HG03066 (cell line): ENCODE results near the gene MDM4.
A peak's percentile ranks its signal among the peaks of the same experiment; 100 is the strongest.

Experiments
- ATAC-seq: cut with Tn5 transposase; IDR thresholded peaks from one replicate; pipeline ENCODE4 v1.9.1; 2021; ENCODE audit warnings: low read depth; ENCODE audit not compliant: unreplicated experiment

The MDM4 gene

DNA sequence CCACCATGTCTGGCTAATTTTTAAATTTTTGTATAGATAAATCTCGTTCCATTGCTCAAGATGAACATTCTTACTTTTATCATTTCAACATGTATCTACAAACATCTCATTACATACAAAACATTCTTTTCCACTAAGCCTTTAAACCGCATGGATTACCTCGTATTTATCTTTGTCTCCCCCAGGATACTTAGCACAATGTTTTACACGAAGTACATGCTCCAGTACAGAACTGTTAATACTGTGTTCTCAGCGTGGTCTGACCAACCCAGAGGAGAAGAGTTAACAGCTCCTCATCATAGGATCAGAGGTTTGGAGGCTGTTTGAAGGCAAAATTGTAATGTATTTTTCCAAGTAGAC, 29.0 kb upstream of the MDM4 start:
- no peak for ATAC-seq

GRCh38 chr1:204491655-204492054, 24.6 kb upstream of the MDM4 start:
- ATAC-seq = no peak

- ATAC-seq = no peak
These were observed 22.8 kb upstream of the MDM4 start for GRCh38 chr1:204493145-204493983.

DNA sequence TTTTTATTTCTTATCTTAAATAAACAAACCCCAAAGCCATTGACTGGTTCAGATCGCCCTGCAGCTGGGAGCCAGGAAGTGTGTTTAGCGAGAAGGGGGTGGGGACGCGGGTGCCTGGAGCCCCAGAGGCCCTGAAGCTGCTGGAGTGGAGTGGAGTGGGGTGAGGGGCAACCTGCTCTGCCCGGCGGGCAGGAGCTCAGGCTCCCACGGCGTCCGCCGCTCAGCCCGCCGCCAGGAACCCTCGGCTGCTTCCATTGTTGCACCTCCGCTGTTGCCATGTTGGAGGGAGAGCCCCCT, 22.3 kb upstream of the MDM4 start:
- peak; percentile 36 for ATAC-seq

GRCh38 chr1:204494281-204495077, 21.7 kb upstream of the MDM4 start, which contains the start of gene PIK3C2B:
PIK3C2B (minus strand) TSS chr1:204494805; CDS start chr1:204469802, 25,003 bp downstream.
- peak; percentile 75 for ATAC-seq

GRCh38 chr1:204495078-204495753, 21.0 kb upstream of the MDM4 start:
- ATAC-seq = peak; percentile 29

- no peak for ATAC-seq
These were observed 20.4 kb upstream of the MDM4 start for GRCh38 chr1:204495777-204496176.

DNA sequence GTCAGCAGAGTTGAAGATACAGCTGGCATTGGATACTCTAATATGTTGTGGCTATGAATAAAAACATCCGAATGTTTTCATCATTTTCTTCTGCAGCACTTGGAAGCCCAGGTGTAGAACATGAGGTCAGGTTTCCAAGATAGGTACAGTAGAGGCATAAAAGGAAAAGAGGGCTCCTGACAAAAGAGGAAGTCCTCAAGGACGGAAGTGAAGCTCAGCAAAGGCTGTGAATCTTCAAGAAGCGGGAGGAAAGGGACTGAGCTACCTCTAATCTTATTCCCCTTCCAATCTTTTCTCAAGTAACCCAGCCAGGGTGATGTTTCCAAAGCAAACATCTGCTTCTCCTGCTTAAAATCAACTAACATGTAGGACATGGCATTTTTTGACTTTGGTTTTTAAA, 17.2 kb upstream of the MDM4 start:
- no peak for ATAC-seq

GRCh38 chr1:204499511-204500468, 16.4 kb upstream of the MDM4 start:
- no peak for ATAC-seq

- ATAC-seq = no peak
These were observed 14.0 kb upstream of the MDM4 start for GRCh38 chr1:204502241-204502640.

GRCh38 chr1:204503122-204503912, 12.9 kb upstream of the MDM4 start:
- no peak for ATAC-seq

GRCh38 chr1:204503913-204504519, 12.2 kb upstream of the MDM4 start:
- ATAC-seq = no peak

DNA sequence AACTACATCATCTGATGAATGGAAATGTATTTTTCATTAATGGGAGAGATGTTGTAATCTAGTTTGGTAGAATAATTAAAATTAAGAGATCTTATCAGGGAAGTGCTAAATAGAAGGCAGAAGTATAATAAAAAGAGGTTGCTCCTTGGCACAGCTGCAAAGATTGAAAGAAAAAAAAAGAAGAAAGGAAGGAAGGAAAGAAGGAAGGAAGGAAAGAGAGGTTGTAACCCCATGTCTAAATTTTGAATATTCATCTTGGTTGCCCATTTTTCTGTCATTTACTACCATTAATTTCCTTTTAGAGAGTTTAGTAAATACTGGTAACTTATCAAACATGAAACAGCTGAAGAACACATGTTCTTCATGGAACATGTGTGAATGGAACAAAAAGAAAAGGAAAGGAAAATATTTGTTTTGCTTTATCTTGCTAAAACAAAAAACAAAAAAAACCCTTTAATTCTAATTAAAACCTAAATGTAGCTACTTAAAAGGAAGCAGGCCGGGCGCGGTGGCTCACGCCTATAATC, 10.5 kb upstream of the MDM4 start:
- ATAC-seq = no peak

DNA sequence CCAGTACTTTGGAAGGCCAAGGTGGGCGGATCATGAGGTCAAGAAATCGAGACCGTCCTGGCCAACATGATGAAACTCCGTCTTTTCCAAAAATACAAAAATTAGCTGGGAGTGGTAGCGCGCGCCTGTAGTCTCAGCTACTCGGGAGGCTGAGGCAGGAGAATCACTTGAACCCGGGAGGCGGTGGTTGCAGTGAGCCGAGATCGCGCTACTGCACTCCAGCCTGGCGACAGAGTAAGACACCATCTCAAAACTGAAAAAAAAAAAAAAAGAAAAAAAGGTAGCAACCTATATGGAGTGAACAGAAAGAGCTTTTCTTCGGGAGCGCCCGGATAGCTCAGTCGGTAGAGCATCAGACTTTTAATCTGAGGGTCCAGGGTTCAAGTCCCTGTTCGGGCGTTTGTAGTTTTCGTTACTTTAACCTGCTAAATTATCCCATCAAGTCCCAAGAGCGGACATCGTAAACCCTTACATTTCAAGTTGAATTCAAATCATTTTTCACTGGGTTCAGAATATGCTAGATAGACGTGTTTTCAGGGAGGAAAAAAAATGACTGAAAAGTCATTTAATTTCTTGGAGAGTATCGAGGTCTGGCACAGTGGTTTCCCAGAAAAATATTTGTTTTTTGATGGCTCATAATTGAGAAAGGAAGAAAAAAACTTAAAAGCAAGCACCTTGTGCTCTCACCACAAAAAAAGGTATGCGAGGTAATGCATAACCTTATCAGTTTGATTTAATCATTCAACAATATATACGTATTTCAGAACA, 9.8 kb upstream of the MDM4 start:
- ATAC-seq = peak; percentile 78

GRCh38 chr1:204506969-204507316, 9.3 kb upstream of the MDM4 start:
- ATAC-seq = peak; percentile 54

- peak; percentile 11 for ATAC-seq
These were observed 8.7 kb upstream of the MDM4 start for GRCh38 chr1:204507317-204508105.

DNA sequence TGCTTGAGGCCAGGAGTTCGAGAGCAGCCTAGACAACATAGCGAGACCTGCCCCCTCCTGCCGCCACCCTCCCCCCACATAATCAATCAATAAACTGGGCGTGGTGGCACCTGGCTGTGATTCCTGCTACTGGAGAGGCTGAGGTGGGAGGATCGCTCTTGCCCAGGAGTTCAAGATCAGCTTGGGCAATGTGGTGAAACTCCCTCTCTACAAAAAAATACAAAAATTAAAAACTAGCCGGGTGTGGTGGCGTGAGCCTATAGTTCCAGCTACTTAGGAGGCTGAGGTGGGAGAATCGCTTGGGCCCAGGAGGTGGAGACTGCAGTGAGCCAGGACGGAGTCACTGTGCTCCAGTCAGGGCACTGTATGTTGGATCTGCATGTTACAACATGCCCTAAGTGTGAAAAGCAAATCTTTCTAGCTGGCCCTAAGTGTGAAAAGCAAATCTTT, 7.0 kb upstream of the MDM4 start:
- ATAC-seq = no peak
